ENCODE measurements around the gene C4orf36.
A peak's percentile ranks its signal among the peaks of the same experiment; 100 is the strongest.

Gene C4orf36

GRCh38 chr4:86895692-86896488 lies 3.7 kb upstream of the C4orf36 start:
- no peak overlapping the region for H3K27ac ChIP-seq

GRCh38 chr4:86894455-86894854 lies 2.2 kb upstream of the C4orf36 start:
- Histone ChIP-seq H3K36me3 (no peaks in the 10 kb centered on the region), H3K27ac (no peak overlapping the region), H3K27me3 (ENCODE audit: insufficient read depth, low read depth, severe bottlenecking) (no peaks in the 10 kb centered on the region), H3K4me3 (ENCODE audit: low read depth, low read length) (no peak overlapping the region), H3K9me3 (ENCODE audit: severe bottlenecking) (no peaks in the 10 kb centered on the region)
- DNase-seq: no peak
- no peak for TF ChIP-seq CTCF (IDR thresholded peaks at IDR 0.05; ENCODE audit: low read depth, low read length)

More at GRCh38 chr4:86895692-86896488, 3.7 kb upstream of the C4orf36 start:
- H3K9me3 ChIP-seq (ENCODE audit: severe bottlenecking): no peaks in the 10 kb centered on the region
- DNase-seq: peak; percentile 24
- peak; percentile 56 for TF ChIP-seq CTCF (IDR thresholded peaks at IDR 0.05; ENCODE audit: low read depth, low read length)
- H3K4me3 ChIP-seq (ENCODE audit: low read depth, low read length): no peak overlapping the region
- no peaks in the 10 kb centered on the region for H3K36me3 ChIP-seq
- H3K27me3 ChIP-seq (ENCODE audit: insufficient read depth, low read depth, severe bottlenecking): no peaks in the 10 kb centered on the region

- no peak for TF ChIP-seq CTCF (IDR thresholded peaks at IDR 0.05; ENCODE audit: low read depth, low read length)
- DNase-seq: no peak
- Histone ChIP-seq H3K36me3 (no peaks in the 10 kb centered on the region), H3K4me3 (ENCODE audit: low read depth, low read length) (no peak overlapping the region), H3K9me3 (ENCODE audit: severe bottlenecking) (no peaks in the 10 kb centered on the region), H3K27ac (no peak overlapping the region), H3K27me3 (ENCODE audit: insufficient read depth, low read depth, severe bottlenecking) (no peaks in the 10 kb centered on the region)
These were observed 914 bp upstream of the C4orf36 start for GRCh38 chr4:86893136-86893535.

GRCh38 chr4:86892636-86892960 lies 376 bp upstream of the C4orf36 start:
- no peaks in the 10 kb centered on the region for H3K27me3 ChIP-seq (ENCODE audit: insufficient read depth, low read depth, severe bottlenecking)
- DNase-seq: no peak
- H3K9me3 ChIP-seq (ENCODE audit: severe bottlenecking): no peaks in the 10 kb centered on the region
- no peaks in the 10 kb centered on the region for H3K36me3 ChIP-seq
- TF ChIP-seq CTCF (IDR thresholded peaks at IDR 0.05; ENCODE audit: low read depth, low read length): no peak
- H3K4me3 ChIP-seq (ENCODE audit: low read depth, low read length): peak overlapping the region; percentile 63
- peak overlapping the region; percentile 67 for H3K27ac ChIP-seq

- Histone ChIP-seq H3K27me3 (ENCODE audit: insufficient read depth, low read depth, severe bottlenecking) (no peaks in the 10 kb centered on the region), H3K36me3 (no peaks in the 10 kb centered on the region), H3K4me3 (ENCODE audit: low read depth, low read length) (no peak overlapping the region), H3K9me3 (ENCODE audit: severe bottlenecking) (no peaks in the 10 kb centered on the region), H3K27ac (no peak overlapping the region)
- no peak for DNase-seq
- no peak for TF ChIP-seq CTCF (IDR thresholded peaks at IDR 0.05; ENCODE audit: low read depth, low read length)
These were observed 1.4 kb downstream of the C4orf36 start for GRCh38 chr4:86890790-86891189.

GRCh38 chr4:86879641-86880040 lies 12.6 kb downstream of the C4orf36 start:
- no peak for TF ChIP-seq CTCF (IDR thresholded peaks at IDR 0.05; ENCODE audit: low read depth, low read length)
- Histone ChIP-seq H3K4me3 (ENCODE audit: low read depth, low read length) (no peak overlapping the region), H3K27ac (no peak overlapping the region), H3K9me3 (ENCODE audit: severe bottlenecking) (peaks cover 5% of the 10 kb centered on the region), H3K36me3 (no peaks in the 10 kb centered on the region), H3K27me3 (ENCODE audit: insufficient read depth, low read depth, severe bottlenecking) (no peaks in the 10 kb centered on the region)
- DNase-seq: no peak
